ENCODE data around the gene ZDHHC21.

DNA sequence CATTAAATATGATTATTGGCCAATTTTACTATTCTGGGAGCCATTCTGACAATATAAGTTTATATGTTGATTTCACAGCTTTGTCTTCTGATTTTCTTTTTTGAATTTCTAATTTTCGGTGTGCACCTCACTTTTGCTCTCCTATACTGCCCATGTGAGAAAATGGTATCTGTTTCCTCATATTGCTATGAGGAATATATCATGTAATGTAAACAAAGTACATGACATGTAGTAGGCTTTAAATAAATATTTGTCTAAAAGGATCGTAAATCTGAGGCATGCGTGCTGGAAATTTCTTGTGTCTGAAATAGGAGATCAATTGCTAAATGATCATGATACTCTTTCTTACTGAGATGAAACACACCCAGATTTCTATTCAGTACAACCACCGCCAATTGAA is 119.9 kb downstream of the ZDHHC21 start:
- no peak for TF ChIP-seq ZBTB7A (IDR thresholded peaks at IDR 0.05; ENCODE audit: low read depth)
- no peak for TF ChIP-seq YY1 (IDR thresholded peaks at IDR 0.05; ENCODE audit: low read depth)
- no peak for TF ChIP-seq TEAD4 (IDR thresholded peaks at IDR 0.05)
- TF ChIP-seq EP300 (IDR thresholded peaks at IDR 0.05; ENCODE audit: borderline replicate concordance): no peak
- TF ChIP-seq FOXM1 (IDR thresholded peaks at IDR 0.05; ENCODE audit: borderline replicate concordance, low read depth): no peak
- TF ChIP-seq, protein P1, sequence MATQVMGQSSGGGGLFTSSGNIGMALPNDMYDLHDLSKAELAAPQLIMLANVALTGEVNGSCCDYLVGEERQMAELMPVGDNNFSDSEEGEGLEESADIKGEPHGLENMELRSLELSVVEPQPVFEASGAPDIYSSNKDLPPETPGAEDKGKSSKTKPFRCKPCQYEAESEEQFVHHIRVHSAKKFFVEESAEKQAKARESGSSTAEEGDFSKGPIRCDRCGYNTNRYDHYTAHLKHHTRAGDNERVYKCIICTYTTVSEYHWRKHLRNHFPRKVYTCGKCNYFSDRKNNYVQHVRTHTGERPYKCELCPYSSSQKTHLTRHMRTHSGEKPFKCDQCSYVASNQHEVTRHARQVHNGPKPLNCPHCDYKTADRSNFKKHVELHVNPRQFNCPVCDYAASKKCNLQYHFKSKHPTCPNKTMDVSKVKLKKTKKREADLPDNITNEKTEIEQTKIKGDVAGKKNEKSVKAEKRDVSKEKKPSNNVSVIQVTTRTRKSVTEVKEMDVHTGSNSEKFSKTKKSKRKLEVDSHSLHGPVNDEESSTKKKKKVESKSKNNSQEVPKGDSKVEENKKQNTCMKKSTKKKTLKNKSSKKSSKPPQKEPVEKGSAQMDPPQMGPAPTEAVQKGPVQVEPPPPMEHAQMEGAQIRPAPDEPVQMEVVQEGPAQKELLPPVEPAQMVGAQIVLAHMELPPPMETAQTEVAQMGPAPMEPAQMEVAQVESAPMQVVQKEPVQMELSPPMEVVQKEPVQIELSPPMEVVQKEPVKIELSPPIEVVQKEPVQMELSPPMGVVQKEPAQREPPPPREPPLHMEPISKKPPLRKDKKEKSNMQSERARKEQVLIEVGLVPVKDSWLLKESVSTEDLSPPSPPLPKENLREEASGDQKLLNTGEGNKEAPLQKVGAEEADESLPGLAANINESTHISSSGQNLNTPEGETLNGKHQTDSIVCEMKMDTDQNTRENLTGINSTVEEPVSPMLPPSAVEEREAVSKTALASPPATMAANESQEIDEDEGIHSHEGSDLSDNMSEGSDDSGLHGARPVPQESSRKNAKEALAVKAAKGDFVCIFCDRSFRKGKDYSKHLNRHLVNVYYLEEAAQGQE (IDR thresholded peaks at IDR 0.05; ENCODE audit: low read depth): no peak
- no peak for TF ChIP-seq TAF1 (IDR thresholded peaks at IDR 0.05; ENCODE audit: low read depth)
- no peak for TF ChIP-seq CEBPB (IDR thresholded peaks at IDR 0.05)
- no peak for TF ChIP-seq CREB1 (IDR thresholded peaks at IDR 0.05; ENCODE audit: low read depth)

All from Ishikawa (cell line).